HG03378 (cell line): ENCODE data around the gene TAF1B.

ENCODE experiments used
- ATAC-seq: cut with Tn5 transposase; IDR thresholded peaks from one replicate; pipeline ENCODE4 v1.9.1; 2021; ENCODE audit warnings: mild to moderate bottlenecking, moderate library complexity; ENCODE audit not compliant: unreplicated experiment

TAF1B gene

DNA sequence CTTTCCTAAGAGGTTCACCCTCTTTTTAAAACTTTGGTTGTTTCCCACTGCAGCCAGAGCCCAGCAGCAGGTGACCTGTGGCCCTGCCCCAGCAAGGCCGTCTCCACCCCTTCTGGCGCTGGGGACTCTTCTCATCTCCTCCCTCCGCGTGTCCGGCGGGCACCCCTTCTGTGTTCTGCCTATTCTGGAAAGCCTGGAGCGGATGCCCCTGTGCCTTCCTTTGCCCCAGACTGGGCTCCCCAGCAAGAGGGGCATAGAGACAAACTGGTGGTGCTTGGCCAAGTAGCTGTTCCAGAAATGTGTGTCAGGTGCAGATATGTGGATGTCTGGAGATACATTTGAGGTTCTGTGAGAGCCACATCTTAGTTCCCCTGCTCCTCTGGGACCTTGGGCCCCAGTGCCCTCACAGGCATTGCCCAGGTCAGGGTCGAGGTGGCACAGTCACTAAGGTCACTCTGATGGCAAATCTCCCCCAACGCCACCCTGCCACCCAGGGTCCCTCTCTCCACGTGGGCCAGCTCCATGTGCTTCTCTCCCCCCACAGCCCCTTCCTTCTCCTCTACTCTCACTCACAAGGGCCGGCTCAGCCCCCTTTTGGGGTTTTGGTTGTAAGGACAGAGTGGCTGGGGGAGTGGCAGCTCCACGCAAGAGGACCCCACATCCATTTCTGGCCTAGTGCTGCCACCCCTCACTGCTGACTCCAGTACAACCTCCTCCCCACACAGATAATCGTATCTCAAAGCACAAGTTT is 35.5 kb upstream of the TAF1B start:
- ATAC-seq: no peak

- no peak for ATAC-seq
Observed at GRCh38 chr2:9808334-9809063, 34.8 kb upstream of the TAF1B start.

DNA sequence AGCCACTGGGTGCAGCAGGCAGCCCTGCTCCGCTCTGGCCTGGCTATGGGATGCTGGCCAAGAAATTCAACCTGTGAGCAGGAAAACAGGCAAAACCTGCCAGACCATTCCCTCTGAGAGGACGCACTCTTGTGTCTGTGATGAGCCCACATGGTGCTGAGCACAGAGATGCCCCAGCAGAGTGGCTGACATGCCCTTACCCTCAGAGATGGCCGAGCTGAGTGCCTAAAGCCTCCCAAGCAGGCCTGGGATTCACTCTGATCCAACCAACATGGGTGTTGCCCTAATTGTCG is 34.3 kb upstream of the TAF1B start:
- no peak for ATAC-seq

DNA sequence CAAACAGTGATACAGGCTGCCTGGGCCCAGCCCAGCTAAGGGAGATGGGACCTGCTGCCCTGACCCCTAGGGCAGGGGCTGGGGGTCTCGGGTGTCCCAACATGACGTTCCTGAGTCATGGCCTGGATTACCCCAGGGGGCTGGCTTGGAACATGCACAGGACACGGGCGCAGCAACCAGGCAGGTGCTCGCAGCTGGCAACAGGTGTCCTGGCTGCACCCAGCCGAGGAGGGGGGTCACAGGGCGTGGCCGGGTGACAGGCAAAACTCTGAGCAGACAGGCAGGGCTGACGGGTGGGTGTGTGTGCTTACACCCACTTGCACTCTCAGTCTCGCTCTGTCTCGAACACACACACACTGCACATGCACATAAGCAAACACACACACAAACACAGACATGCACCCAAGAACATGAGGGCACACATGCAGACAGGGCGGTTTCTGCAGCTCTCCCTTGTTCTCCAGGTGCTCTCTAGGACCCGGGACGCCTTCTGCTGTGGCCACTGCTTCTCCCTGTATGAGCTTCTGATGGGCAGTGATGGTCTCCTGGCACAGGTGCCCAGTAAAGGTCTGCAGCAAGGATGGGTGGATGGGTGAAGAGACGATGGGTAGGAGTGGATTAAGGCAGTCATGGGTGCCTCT is 33.7 kb upstream of the TAF1B start:
- no peak for ATAC-seq

DNA sequence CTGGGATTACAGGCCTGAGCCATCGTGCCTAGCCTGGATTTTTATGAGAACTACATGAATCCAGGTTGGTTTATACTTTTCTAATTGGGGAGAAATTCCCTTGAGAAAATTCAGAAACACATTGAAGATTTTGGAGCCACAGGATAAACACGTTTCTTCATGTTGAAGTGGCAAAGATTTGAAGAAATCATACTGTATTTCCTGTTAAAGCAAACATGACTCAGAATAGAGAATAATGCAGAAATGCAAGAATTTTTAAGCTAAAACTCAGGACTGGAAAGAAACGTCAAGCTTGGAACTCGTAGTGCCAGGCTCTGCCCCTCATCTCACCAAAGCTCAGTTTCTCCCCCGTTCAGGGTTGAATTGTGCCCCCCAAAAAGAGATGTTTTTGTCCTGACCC is 32.1 kb upstream of the TAF1B start:
- ATAC-seq: no peak

GRCh38 chr2:9811679-9812511 is 31.4 kb upstream of the TAF1B start:
- ATAC-seq: no peak

- ATAC-seq: no peak
Observed at GRCh38 chr2:9812945-9813311, 30.3 kb upstream of the TAF1B start.

- no peak for ATAC-seq
Observed at GRCh38 chr2:9813312-9814128, 29.8 kb upstream of the TAF1B start.

- no peak for ATAC-seq
Observed at GRCh38 chr2:9814129-9814868, 29.0 kb upstream of the TAF1B start.

DNA sequence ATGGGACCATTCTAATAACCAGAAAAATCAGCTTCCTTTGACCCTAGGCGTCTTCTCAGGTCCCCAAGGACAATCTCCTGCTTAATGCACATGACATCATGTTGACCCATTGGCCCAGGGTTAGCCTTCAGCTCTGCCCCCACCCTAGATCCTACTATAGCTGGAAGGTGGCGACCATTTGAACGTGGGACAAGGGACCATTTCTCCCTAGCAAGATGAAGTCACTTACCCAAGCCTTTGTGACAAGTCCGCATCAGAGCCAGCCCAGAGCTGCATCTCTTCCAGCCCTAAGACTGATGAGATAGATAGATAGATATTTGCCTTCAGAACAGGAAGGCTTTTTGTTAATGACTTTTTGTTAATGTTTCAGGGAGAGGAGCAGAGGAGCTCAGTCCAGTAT is 28.2 kb upstream of the TAF1B start:
- no peak for ATAC-seq

DNA sequence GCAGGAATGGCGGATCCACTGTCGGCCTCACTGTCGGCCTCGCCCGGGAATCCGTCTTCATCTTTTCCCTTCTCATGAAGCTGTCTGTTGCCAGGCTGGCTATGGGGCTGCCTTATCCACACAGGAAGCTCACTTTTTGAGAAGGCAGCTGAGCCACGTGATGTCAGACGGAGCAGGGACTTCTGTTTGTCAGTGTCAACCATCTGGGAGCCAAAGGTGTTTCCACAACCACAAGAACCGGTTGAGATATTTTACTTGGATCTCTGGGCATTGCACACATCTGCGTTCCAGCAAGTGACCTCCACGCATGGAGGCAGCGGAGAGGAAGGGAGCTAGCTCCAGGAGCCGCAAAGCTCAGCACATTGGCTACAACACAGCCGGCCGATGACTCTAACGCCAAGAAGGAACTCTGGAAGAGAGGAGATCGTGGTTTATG is 27.4 kb upstream of the TAF1B start:
- no peak for ATAC-seq

DNA sequence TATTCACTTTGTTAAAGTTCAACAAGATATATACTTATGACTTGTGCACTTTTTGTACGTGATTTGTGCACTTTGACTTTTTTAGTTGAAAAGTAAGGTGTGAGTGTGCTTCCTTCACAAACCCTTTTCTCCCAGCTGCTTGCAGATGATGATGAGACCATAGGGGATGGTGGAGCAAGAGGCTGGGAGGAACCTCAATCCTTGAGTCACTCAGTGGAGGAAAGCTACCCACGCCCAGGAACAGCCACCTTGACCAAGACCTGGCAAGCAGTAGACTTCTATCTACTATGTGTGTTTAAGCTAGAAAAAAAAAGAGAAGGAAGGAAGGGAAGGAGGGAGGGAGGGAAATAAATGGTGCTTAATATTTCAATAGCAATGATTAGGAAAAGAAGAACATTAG is 25.2 kb upstream of the TAF1B start:
- no peak for ATAC-seq

DNA sequence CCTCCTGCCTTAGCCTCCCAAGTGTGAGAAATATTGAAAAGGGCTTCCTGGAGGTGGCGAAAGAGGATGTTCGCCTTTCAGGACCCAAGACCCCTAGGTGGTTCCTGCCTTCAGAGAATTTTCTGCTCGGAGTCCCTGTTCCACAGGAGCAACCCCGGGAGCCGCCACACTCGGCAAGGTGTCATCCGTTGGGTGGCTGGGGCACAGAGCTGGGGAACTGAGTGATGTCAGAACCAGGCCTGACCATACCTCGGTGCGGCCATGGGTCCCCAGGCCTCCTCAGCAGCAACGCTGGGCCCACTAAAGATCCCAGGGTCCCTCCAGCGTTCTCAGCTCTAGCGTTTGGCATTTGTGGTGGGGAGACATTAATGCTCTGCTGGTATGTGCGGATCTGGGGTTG is 23.7 kb upstream of the TAF1B start:
- no peak for ATAC-seq

DNA sequence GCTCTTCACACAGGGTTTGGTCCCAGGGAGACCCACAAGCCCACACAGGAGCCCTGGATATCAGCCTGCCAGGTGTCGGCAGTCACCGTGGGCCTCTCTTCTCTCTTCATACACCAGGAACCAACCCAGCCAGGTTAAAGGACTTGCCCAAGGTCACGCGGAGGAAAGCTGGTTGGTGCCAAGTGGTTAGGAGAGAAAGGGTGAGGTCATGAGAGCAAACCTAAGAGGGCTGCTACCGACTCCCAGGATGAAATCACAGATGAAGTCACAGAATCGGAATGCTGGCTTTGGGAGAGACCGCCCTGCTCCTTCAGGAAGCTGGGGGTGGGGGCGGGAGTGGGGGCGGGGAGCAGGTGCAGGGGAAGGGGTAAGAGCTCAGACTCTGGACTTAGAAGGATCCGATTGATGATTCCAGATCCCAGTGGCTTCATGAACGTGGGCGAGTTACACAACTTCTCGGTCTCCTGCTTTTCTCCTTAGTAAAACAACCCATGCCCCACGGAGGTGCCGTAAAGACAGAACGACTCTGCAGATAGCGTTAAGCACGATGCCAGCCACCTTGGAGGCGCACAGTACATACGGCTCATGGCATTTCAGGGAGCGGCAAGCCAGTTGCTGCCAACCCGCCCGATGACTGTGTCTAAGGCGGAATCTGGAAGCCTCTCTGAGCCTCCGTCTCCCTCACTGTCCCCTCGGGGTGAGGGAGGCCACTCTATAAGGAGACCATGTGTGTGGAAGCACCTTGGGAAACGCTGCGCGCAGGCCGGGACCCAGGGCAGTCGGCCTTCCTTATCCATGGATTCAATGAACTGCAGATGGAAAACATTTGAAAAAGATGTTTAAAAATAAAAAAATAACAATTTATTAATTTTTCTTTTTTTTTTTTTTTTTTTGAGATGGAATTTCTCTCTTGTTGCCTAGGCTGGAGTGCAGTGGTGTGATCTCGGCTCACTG is 23.0 kb upstream of the TAF1B start:
- no peak for ATAC-seq

DNA sequence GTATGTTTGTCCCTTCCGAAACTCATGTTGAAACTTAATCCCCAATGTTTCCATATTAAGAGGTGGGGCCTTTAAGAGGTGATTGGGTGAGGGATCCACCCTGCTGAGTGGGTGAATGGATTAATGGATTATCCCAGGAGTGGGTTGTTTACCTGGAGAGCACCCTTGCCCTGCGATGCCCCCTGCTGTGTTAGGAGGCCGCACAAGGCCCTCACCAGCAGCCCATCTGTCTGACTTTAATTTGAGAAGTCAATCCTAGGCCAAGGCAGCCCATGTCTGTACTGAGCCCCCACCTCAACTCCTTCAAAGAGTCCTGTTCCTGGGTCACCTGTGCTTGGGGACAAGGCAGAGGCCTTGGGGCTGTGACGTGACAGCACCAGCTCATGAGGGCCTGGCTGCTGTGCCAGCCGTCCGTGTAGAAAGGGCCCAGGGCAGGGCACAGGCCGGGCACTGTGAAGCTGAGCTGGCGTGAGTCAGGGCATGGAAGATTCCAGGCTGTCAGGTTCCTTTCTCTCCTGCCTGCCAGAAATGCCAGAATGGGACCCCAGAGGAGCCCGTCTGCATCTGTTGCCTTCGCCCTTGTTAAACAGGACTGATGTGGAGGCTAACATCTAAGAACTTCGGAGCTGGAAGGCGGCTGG is 21.3 kb upstream of the TAF1B start:
- ATAC-seq: no peak

GRCh38 chr2:9824441-9824840 is 18.8 kb upstream of the TAF1B start:
- ATAC-seq: no peak

- no peak for ATAC-seq
Observed at GRCh38 chr2:9824956-9825720, 18.1 kb upstream of the TAF1B start.

- no peak for ATAC-seq
Observed at GRCh38 chr2:9826208-9826607, 17.1 kb upstream of the TAF1B start.
